ENCODE results near the gene ADGRB2. TPM values are rescaled to one million over a fixed set of nuclear protein-coding genes. Genes with fewer than 3 reads are reported as not detected.

ADGRB2 gene
- total RNA-seq, 1 donor from 2014 or later = 12.1 TPM

- Histone ChIP-seq H3K36me3 (no peaks in the 10 kb centered on the region), H3K4me1 (peaks cover 26% of the 10 kb centered on the region), H3K4me3 (no peak overlapping the region), H3K27ac (replicated peaks) (no peak overlapping the region), H3K9me3 (replicated peaks) (no peaks in the 10 kb centered on the region), H3K27me3 (ENCODE audit: low read depth) (no peaks in the 10 kb centered on the region)
- intact Hi-C loops (cut with micrococcal nuclease) = no loop called here
- no peak for TF ChIP-seq CTCF (IDR thresholded peaks at IDR 0.05; ENCODE audit: borderline replicate concordance)
- DNase-seq = no peak
Measured at GRCh38 chr1:31742462-31743212, 21.5 kb downstream of the ADGRB2 start.

GRCh38 chr1:31739346-31739745, 24.8 kb downstream of the ADGRB2 start:
- intact Hi-C loops (cut with micrococcal nuclease) = no loop called here
- Histone ChIP-seq H3K36me3 (no peaks in the 10 kb centered on the region), H3K4me3 (no peak overlapping the region), H3K27ac (replicated peaks) (no peak overlapping the region), H3K4me1 (no peaks in the 10 kb centered on the region), H3K9me3 (replicated peaks) (no peaks in the 10 kb centered on the region), H3K27me3 (ENCODE audit: low read depth) (no peaks in the 10 kb centered on the region)
- no peak for TF ChIP-seq CTCF (IDR thresholded peaks at IDR 0.05; ENCODE audit: borderline replicate concordance)
- DNase-seq = no peak

GRCh38 chr1:31736675-31737074, 27.5 kb downstream of the ADGRB2 start:
- no peaks in the 10 kb centered on the region for H3K4me1 ChIP-seq
- TF ChIP-seq CTCF (IDR thresholded peaks at IDR 0.05; ENCODE audit: borderline replicate concordance) = no peak
- no peak for DNase-seq
- no peaks in the 10 kb centered on the region for H3K27me3 ChIP-seq (ENCODE audit: low read depth)
- H3K36me3 ChIP-seq = no peaks in the 10 kb centered on the region
- no peak overlapping the region for H3K4me3 ChIP-seq
- no peaks in the 10 kb centered on the region for H3K9me3 ChIP-seq (replicated peaks)
- intact Hi-C loops (cut with micrococcal nuclease) = no loop called here
- H3K27ac ChIP-seq (replicated peaks) = no peak overlapping the region

- no peak for DNase-seq
Measured at GRCh38 chr1:31735571-31735970, 28.6 kb downstream of the ADGRB2 start.

GRCh38 chr1:31734582-31735107, 29.5 kb downstream of the ADGRB2 start:
- intact Hi-C loops (cut with micrococcal nuclease) = no loop called here
- DNase-seq = no peak
- Histone ChIP-seq H3K27me3 (ENCODE audit: low read depth) (no peaks in the 10 kb centered on the region), H3K4me3 (no peak overlapping the region), H3K9me3 (replicated peaks) (no peaks in the 10 kb centered on the region), H3K36me3 (no peaks in the 10 kb centered on the region), H3K4me1 (no peaks in the 10 kb centered on the region), H3K27ac (replicated peaks) (no peak overlapping the region)
- no peak for TF ChIP-seq CTCF (IDR thresholded peaks at IDR 0.05; ENCODE audit: borderline replicate concordance)

More at GRCh38 chr1:31735571-31735970, 28.6 kb downstream of the ADGRB2 start:
- Histone ChIP-seq H3K4me1 (no peaks in the 10 kb centered on the region), H3K27me3 (ENCODE audit: low read depth) (no peaks in the 10 kb centered on the region), H3K36me3 (no peaks in the 10 kb centered on the region), H3K27ac (replicated peaks) (no peak overlapping the region), H3K9me3 (replicated peaks) (no peaks in the 10 kb centered on the region), H3K4me3 (no peak overlapping the region)
- intact Hi-C loops (cut with micrococcal nuclease) = no loop called here
- TF ChIP-seq CTCF (IDR thresholded peaks at IDR 0.05; ENCODE audit: borderline replicate concordance) = no peak
